Superior temporal gyrus (tissue), 1 donor: Measurements from ENCODE around the gene NDUFB10.
A peak's percentile ranks its signal among the peaks of the same experiment; 100 is the strongest.
"Not testable (repeated sequence)": the region's sequence is repeated elsewhere in the genome, so short reads cannot be mapped to it uniquely, and the experiment has no call there.

Source experiments
- DNase-seq: peaks from one replicate; pipeline ENCODE4 v3.0.0-alpha.2; 2016; ENCODE audit errors: extremely low spot score

The NDUFB10 gene

GRCh38 chr16:1959269-1960039, at the start of gene NDUFB10:
Gene NDUFB10 (plus strand): TSS chr16:1959538. CDS start chr16:1959625, 87 bp downstream.
- DNase-seq = peak; percentile 92

DNA sequence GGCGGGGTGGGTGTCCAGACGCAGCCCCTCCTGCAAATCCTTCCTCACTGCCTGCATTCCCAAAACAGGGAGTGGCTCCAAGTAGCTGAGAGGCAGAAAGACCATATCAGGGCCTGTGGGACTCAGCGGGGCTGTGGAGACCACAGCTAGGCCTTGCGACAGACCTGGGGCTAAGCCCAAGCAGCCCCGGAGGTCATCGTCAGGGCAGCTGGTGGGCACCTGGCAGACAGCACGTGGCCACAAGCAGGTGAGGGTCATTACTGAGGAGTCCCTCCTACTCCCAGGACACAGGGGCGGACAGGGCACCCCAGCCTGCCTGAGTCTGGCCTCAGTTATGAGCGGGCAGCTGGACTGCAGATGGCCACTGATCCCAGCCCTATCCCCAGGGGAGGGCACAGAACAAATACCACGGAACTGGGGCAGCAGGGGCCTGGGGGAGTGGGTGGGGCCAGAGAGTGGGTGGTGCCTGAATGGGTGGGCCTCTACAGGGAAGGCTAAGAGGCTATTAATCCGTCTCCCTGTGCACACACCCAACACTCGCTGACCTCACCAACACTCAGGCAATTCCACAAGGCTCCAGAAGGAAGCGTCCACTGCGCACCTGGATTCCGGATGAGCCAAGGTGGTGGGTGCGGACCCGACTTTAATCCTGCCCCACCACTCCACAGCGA, 49.6 kb upstream of the NDUFB10 start:
- no peak for DNase-seq

DNA sequence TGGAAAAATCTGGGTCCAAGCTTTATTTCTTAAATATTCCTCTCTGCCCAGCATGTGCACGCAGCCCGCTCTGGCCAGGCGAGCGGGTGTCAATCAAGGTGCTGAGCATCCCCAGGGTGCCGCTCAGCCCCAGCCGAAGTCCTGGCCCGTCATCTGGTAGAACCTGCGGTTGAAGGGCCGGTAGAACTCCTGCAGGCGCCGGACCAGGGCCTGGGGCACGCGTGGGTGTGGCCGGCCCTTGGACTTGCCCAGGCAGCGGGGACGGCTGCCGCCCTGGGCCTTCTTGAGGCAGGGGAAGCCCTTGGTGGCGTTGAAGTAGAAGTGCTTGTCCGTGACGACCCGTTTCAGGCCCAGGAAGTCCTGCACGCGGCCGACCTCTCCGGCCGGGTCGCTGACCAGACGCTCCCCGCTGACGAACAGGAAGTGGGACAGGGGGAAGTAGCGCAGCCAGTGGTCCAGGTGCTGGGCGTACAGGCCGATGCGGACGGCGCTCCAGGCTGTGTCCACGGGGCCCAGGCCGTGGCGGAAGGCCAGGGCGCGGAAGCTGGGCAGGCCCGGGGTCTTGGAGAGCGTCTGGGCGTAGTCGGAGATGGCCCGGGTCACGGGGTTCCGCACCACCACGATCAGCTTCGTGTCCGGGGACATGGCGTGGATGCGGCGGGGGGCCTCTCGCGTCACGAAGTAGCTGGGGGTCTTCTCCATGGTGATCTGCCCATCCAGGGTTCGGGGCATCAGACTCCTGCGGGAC, 47.7 kb upstream of the NDUFB10 start:
- no peak for DNase-seq

GRCh38 chr16:1912215-1912543, 47.2 kb upstream of the NDUFB10 start:
- DNase-seq = no peak

DNA sequence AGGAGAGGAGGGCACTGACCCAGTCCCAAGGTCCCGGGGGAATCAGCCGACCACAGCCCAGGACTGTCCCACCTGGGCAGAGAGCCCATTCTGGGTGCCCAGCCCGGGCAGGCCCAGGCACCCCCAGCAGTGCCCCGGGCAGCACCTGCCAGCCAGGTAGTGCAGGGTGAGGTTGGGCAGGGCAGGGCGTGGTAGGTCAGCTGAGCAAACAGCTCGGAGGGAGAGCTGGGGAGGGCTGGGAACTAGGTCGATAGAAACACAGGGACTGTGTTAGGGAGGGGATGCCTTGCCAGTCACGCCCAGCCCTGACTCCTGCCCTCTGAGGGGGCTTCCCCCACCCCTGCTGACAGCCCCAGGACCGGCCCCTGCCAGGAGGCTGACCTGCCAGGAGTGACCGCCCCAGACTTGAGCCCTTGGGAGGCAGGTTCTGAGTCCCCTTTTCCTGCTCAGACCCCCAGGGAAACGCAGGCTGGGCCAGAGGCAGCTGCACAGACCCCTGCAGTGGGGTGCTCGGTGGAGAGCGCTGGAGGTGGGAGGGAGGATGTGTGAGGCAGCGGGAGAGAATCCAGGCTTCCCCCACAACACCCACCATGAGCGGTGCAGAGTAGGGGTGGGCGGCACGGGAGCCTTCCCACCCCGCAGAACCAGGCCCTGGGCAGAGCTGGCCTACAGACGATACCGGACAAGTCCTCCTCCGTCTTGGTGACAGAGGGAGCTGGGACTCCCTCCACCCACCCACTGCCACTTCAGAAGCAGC, 45.8 kb upstream of the NDUFB10 start:
- no peak for DNase-seq

DNA sequence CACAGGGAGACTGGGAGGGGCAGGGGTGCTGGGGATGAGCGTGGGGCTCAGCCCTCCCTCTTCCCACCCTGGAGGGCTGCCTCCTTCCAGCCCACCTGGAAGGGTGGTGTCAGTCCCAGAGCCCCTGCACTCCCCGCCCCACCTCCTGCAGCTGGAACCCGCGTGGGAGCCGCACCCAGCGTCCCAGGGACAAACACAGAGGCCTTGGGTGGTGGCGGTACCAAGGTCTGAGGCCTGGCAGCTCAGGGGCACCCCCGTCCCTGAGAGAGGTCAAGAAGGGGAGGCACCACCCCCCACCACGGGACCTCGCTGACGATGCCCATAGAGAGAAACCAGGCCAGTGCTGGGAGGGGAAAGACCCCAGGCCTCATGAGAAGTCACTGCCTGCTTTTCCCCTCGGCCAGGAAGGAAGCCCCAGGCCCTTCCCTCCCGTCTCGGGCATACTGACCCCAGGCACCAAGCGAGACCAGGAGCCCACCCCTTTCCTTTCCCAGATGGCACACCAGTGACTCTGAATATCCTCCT, 45.2 kb upstream of the NDUFB10 start:
- DNase-seq = no peak

GRCh38 chr16:1914988-1915387, 44.4 kb upstream of the NDUFB10 start:
- no peak for DNase-seq

GRCh38 chr16:1915732-1916639, 43.4 kb upstream of the NDUFB10 start:
- DNase-seq = no peak

DNA sequence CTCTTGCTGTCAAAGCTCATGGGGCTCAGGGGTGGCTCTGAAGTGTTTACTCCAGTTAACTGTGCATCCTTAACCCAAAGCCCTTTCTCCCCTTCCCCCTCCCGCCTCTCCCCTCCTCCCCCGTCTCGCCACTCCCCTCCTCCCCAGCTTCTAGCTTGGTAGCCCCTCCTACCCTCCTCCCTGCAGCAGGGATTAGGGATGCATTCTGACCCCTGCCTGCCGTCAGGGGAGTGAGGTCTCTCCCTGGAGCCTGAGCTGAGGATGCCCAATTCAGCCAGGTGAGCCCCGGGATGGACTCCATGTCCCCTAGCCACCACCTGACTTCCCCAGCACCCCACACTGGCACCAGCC, 42.7 kb upstream of the NDUFB10 start:
- DNase-seq = no peak

- no peak for DNase-seq
These were observed 42.2 kb upstream of the NDUFB10 start for GRCh38 chr16:1917056-1917664.

DNA sequence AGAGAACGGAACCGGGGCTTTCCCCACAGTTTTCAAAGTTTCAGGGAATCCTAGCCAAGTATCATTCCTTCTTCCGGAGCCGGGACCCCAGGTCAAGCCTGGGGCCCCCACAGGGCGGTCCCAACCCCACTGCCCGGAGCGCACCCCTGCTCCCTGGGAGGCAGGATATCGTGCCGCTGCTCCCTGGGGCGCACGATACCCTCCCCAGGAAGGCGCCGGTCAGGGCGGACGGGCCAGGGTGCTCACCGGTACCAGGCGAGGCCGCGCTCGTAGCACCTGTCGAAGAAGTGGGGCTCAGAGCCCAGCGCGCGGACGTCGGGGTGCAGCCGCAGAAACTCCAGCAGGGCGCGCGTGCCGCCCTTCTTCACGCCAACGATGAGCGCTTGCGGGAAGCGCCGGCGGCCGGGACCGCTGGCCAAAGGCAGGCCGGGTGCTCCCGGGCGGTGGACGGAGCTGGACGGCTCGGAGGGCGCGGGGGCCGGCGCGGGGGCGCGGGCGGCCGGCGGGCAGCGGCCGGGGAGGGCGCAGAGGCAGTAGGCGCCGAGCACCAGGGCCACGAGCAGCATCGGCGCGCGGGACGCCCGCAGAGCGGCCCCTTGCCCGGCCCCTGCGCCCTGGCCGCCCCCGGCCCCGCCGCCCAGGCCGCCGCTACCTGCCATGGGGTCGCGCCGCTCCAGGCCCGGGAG, 41.5 kb upstream of the NDUFB10 start:
- DNase-seq = no peak

DNA sequence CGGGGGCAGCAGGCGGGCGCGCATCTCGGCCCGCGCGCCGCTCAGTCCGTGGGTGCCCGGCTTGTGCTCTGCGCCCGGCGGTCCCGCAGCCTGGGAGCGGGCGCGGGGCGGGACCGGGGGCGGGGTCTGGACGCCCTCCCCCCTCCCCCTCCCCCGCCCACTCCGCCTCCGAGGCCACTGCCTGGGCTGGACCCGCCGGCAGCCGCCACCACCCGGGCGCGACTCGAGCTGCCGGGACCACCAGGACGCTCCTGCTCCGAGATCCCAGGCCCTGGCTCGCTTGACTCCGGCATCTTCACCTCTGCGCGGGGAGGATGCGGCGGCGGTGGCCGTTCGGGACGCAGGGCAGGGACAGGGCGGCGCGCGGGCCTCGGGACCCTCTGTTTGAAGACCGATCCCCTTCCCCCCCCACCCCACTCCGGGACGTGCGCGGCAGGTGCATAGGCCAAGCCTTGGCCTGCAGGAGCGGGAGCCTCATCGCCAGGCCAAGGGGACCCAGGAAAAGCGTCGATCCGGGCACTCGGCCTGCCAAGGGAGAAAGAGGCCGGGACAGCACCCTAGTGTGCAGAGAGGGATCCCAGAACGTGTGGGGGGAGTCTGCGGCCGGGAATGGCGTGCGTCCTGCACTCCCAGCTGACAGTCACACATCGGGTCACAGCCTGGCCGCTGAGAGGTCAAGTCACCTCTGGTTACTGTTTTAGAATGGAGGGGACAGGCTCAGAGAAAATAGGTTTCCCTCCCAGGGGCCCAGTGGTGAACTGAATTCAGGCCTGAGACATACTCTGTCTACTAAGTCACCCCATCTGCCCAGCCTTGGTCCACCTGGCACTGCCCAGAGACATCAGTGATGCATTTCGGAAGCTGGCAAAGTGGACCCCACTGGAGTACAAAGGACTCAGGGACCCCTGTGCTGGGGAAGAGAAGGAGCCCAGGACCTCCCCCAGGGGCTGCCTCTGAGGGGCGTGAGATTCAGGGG, 40.7 kb upstream of the NDUFB10 start, which contains the start of gene HS3ST6:
Gene HS3ST6 (minus strand): TSS at position 65 of the 976 bp plus-strand sequence. CDS start 92 bp downstream, outside the sequence.
- DNase-seq = no peak

DNA sequence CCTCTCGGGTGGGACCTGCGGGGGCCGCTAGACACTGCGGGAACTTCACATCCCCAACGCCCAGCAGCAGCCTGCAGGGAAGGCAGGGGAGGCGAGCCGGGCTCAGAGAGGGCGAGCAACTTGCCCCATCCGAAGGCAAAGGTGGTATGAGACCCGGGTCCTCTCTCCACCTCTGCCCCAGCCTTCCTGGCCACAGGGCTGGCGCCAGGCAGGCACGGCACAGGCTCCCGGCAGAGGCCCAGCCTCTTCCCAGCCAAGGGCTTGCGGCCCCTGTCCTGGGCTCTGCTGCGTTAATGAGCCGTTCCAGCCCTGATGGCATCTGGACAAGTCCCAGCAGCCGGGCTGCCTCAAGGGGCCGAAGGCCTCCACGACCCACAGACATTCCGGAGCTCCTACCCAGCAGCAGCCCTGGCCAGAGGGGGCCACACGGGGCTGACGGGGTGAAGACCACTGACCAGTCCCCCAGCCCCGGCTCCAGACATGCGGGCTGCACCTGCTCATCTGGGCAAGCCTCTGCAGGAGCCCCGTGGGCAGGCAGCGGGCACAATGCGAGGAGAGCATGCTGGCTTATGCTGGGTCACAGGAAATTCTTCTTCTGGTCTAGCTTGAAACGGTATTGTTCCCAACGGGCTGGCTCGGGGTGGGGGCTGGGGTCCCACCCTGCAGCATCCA, 39.9 kb upstream of the NDUFB10 start:
- no peak for DNase-seq

DNA sequence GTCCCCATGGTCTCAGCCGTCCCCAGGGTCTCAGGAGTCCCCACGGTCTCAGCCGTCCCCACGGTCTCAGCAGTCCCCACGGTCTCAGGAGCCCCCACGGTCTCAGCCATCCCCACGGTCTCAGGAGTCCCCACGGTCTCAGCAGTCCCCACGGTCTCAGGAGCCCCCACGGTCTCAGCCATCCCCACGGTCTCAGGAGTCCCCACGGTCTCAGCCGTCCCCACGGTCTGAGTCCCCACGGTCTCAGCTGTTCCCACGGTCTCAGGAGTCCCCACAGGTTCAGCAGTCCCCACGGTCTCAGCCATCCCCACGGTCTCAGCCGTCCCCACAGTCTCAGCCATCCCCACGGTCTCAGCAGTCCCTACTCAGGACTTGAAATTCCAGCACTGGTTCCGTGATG, 39.2 kb upstream of the NDUFB10 start:
- DNase-seq = not testable (repeated sequence)

- DNase-seq = no peak
These were observed 38.6 kb upstream of the NDUFB10 start for GRCh38 chr16:1920727-1921171.

- DNase-seq = no peak
These were observed 37.0 kb upstream of the NDUFB10 start for GRCh38 chr16:1922357-1922756.

DNA sequence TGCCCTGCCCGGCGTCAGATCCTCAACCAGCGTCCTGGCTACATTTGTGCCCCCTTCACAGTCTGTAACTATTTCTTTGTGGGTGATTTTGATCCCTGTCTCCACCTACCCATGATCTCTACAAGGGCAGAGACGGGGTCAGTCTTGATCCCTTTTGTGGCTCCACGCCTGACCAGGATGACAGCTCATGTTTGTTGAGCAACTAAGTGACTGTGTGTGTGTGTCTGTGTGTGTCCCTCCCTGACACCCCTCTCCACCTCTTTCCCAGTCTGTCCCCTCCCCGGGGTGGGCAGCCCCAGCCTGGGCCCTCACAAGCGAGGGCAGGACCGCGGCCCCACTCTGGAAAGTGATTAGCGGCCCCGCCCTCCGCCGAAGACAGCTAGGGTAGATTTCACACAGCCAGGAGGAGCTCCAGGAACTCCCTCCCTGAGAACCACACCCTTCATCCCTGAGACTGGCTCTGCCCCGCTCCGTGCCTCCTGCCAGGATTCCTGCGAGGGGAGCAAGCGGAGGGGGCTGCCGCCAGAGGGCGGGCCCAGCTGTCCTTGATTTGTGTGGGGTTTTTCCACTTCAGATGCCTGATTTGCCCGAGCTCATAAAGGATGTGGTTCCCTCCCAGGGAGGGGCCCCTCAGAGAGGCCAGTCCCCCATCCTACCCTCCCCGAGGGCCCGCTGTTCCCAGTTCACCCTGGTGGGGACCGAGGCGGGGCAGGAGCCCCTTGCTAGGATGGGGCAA, 35.9 kb upstream of the NDUFB10 start:
- DNase-seq = no peak
